ENCODE data around the gene MX2.

The MX2 gene

GRCh38 chr21:41402231-41402630, 40.4 kb downstream of the MX2 start:
- Histone ChIP-seq H3K4me3 (ENCODE audit: low read length) (no peak overlapping the region), H3K4me1 (ENCODE audit: control insufficient read depth, insufficient read depth, low read length) (no peaks in the 10 kb centered on the region), H3K9me3 (ENCODE audit: control insufficient read depth, insufficient read depth, low read length) (no peaks in the 10 kb centered on the region), H3K27me3 (ENCODE audit: control insufficient read depth, insufficient read depth, low read length) (no peaks in the 10 kb centered on the region), H3K27ac (ENCODE audit: low read length) (no peak overlapping the region), H3K36me3 (ENCODE audit: control insufficient read depth, insufficient read depth, low read length) (no peaks in the 10 kb centered on the region)
- no peak for DNase-seq (ENCODE audit: low read depth, low spot score)
- no CpG with 5 or more reads among the region's 11 CpGs for WGBS (ENCODE audit: insufficient coverage, insufficient read length)

GRCh38 chr21:41402796-41403195, 41.0 kb downstream of the MX2 start:
- DNase-seq (ENCODE audit: low read depth, low spot score): no peak
- no peaks in the 10 kb centered on the region for H3K36me3 ChIP-seq (ENCODE audit: control insufficient read depth, insufficient read depth, low read length)
- no peaks in the 10 kb centered on the region for H3K9me3 ChIP-seq (ENCODE audit: control insufficient read depth, insufficient read depth, low read length)
- H3K27me3 ChIP-seq (ENCODE audit: control insufficient read depth, insufficient read depth, low read length): no peaks in the 10 kb centered on the region
- H3K27ac ChIP-seq (ENCODE audit: low read length): no peak overlapping the region
- no peak overlapping the region for H3K4me3 ChIP-seq (ENCODE audit: low read length)
- H3K4me1 ChIP-seq (ENCODE audit: control insufficient read depth, insufficient read depth, low read length): no peaks in the 10 kb centered on the region
- WGBS (ENCODE audit: insufficient coverage, insufficient read length): no CpG with 5 or more reads among the region's 10 CpGs

- no CpG with 5 or more reads among the region's 9 CpGs for WGBS (ENCODE audit: insufficient coverage, insufficient read length)
- no peak for DNase-seq (ENCODE audit: low read depth, low spot score)
- Histone ChIP-seq H3K36me3 (ENCODE audit: control insufficient read depth, insufficient read depth, low read length) (no peaks in the 10 kb centered on the region), H3K9me3 (ENCODE audit: control insufficient read depth, insufficient read depth, low read length) (no peaks in the 10 kb centered on the region), H3K4me1 (ENCODE audit: control insufficient read depth, insufficient read depth, low read length) (no peaks in the 10 kb centered on the region), H3K27me3 (ENCODE audit: control insufficient read depth, insufficient read depth, low read length) (no peaks in the 10 kb centered on the region), H3K4me3 (ENCODE audit: low read length) (no peak overlapping the region), H3K27ac (ENCODE audit: low read length) (no peak overlapping the region)
Measured at GRCh38 chr21:41403331-41403730, 41.5 kb downstream of the MX2 start.

GRCh38 chr21:41403966-41404365, 42.1 kb downstream of the MX2 start:
- H3K9me3 ChIP-seq (ENCODE audit: control insufficient read depth, insufficient read depth, low read length): no peaks in the 10 kb centered on the region
- H3K27ac ChIP-seq (ENCODE audit: low read length): no peak overlapping the region
- no peak for DNase-seq (ENCODE audit: low read depth, low spot score)
- H3K4me1 ChIP-seq (ENCODE audit: control insufficient read depth, insufficient read depth, low read length): no peaks in the 10 kb centered on the region
- no CpG with 5 or more reads among the region's 10 CpGs for WGBS (ENCODE audit: insufficient coverage, insufficient read length)
- H3K4me3 ChIP-seq (ENCODE audit: low read length): no peak overlapping the region
- no peaks in the 10 kb centered on the region for H3K36me3 ChIP-seq (ENCODE audit: control insufficient read depth, insufficient read depth, low read length)
- no peaks in the 10 kb centered on the region for H3K27me3 ChIP-seq (ENCODE audit: control insufficient read depth, insufficient read depth, low read length)

GRCh38 chr21:41405321-41405720, 43.5 kb downstream of the MX2 start:
- H3K27ac ChIP-seq (ENCODE audit: low read length): no peak overlapping the region
- no peaks in the 10 kb centered on the region for H3K4me1 ChIP-seq (ENCODE audit: control insufficient read depth, insufficient read depth, low read length)
- no CpG with 5 or more reads among the region's 4 CpGs for WGBS (ENCODE audit: insufficient coverage, insufficient read length)
- H3K27me3 ChIP-seq (ENCODE audit: control insufficient read depth, insufficient read depth, low read length): no peaks in the 10 kb centered on the region
- no peak for DNase-seq (ENCODE audit: low read depth, low spot score)
- no peak overlapping the region for H3K4me3 ChIP-seq (ENCODE audit: low read length)
- H3K9me3 ChIP-seq (ENCODE audit: control insufficient read depth, insufficient read depth, low read length): no peaks in the 10 kb centered on the region
- H3K36me3 ChIP-seq (ENCODE audit: control insufficient read depth, insufficient read depth, low read length): no peaks in the 10 kb centered on the region

- Histone ChIP-seq H3K27me3 (ENCODE audit: control insufficient read depth, insufficient read depth, low read length) (no peaks in the 10 kb centered on the region), H3K4me3 (ENCODE audit: low read length) (no peak overlapping the region), H3K9me3 (ENCODE audit: control insufficient read depth, insufficient read depth, low read length) (peaks cover 2% of the 10 kb centered on the region; the same call in 1 of the 2 replicates), H3K36me3 (ENCODE audit: control insufficient read depth, insufficient read depth, low read length) (no peaks in the 10 kb centered on the region), H3K4me1 (ENCODE audit: control insufficient read depth, insufficient read depth, low read length) (no peaks in the 10 kb centered on the region), H3K27ac (ENCODE audit: low read length) (no peak overlapping the region)
- DNase-seq (ENCODE audit: low read depth, low spot score): no peak
- no CpG with 5 or more reads among the region's 6 CpGs for WGBS (ENCODE audit: insufficient coverage, insufficient read length)
Measured at GRCh38 chr21:41406340-41406739, 44.5 kb downstream of the MX2 start.

GRCh38 chr21:41407541-41408460, 46.0 kb downstream of the MX2 start:
- no peaks in the 10 kb centered on the region for H3K4me1 ChIP-seq (ENCODE audit: control insufficient read depth, insufficient read depth, low read length)
- no peaks in the 10 kb centered on the region for H3K36me3 ChIP-seq (ENCODE audit: control insufficient read depth, insufficient read depth, low read length)
- no peak overlapping the region for H3K27ac ChIP-seq (ENCODE audit: low read length)
- H3K27me3 ChIP-seq (ENCODE audit: control insufficient read depth, insufficient read depth, low read length): no peaks in the 10 kb centered on the region
- no peak overlapping the region for H3K4me3 ChIP-seq (ENCODE audit: low read length)
- WGBS (ENCODE audit: insufficient coverage, insufficient read length): no CpG with 5 or more reads among the region's 24 CpGs
- peaks cover 2% of the 10 kb centered on the region; the same call in 1 of the 2 replicates for H3K9me3 ChIP-seq (ENCODE audit: control insufficient read depth, insufficient read depth, low read length)
- no peak for DNase-seq (ENCODE audit: low read depth, low spot score)

- no peaks in the 10 kb centered on the region for H3K36me3 ChIP-seq (ENCODE audit: control insufficient read depth, insufficient read depth, low read length)
- H3K27me3 ChIP-seq (ENCODE audit: control insufficient read depth, insufficient read depth, low read length): no peaks in the 10 kb centered on the region
- H3K27ac ChIP-seq (ENCODE audit: low read length): no peak overlapping the region
- no peaks in the 10 kb centered on the region for H3K4me1 ChIP-seq (ENCODE audit: control insufficient read depth, insufficient read depth, low read length)
- H3K4me3 ChIP-seq (ENCODE audit: low read length): no peak overlapping the region
- peaks cover 2% of the 10 kb centered on the region; the same call in 1 of the 2 replicates for H3K9me3 ChIP-seq (ENCODE audit: control insufficient read depth, insufficient read depth, low read length)
- WGBS (ENCODE audit: insufficient coverage, insufficient read length): no CpG with 5 or more reads among the region's 1 CpG
- no peak for DNase-seq (ENCODE audit: low read depth, low spot score)
Measured at GRCh38 chr21:41410361-41410760, 48.5 kb downstream of the MX2 start.

GRCh38 chr21:41410767-41411448, 49.1 kb downstream of the MX2 start:
- WGBS (ENCODE audit: insufficient coverage, insufficient read length): no CpG with 5 or more reads among the region's 5 CpGs
- Histone ChIP-seq H3K9me3 (ENCODE audit: control insufficient read depth, insufficient read depth, low read length) (peaks cover 2% of the 10 kb centered on the region; the same call in 1 of the 2 replicates), H3K27me3 (ENCODE audit: control insufficient read depth, insufficient read depth, low read length) (no peaks in the 10 kb centered on the region), H3K27ac (ENCODE audit: low read length) (no peak overlapping the region), H3K36me3 (ENCODE audit: control insufficient read depth, insufficient read depth, low read length) (no peaks in the 10 kb centered on the region), H3K4me1 (ENCODE audit: control insufficient read depth, insufficient read depth, low read length) (no peaks in the 10 kb centered on the region), H3K4me3 (ENCODE audit: low read length) (no peak overlapping the region)
- DNase-seq (ENCODE audit: low read depth, low spot score): no peak

- peaks cover 2% of the 10 kb centered on the region; the same call in 1 of the 2 replicates for H3K9me3 ChIP-seq (ENCODE audit: control insufficient read depth, insufficient read depth, low read length)
- H3K27me3 ChIP-seq (ENCODE audit: control insufficient read depth, insufficient read depth, low read length): no peaks in the 10 kb centered on the region
- no peak for DNase-seq (ENCODE audit: low read depth, low spot score)
- no peak overlapping the region for H3K4me3 ChIP-seq (ENCODE audit: low read length)
- no peaks in the 10 kb centered on the region for H3K36me3 ChIP-seq (ENCODE audit: control insufficient read depth, insufficient read depth, low read length)
- WGBS (ENCODE audit: insufficient coverage, insufficient read length): no CpG with 5 or more reads among the region's 5 CpGs
- H3K4me1 ChIP-seq (ENCODE audit: control insufficient read depth, insufficient read depth, low read length): no peaks in the 10 kb centered on the region
- no peak overlapping the region for H3K27ac ChIP-seq (ENCODE audit: low read length)
Measured at GRCh38 chr21:41411449-41412089, 49.7 kb downstream of the MX2 start.
